HG02642 (cell line): ENCODE data around the gene N4BP3.
"Not testable (repeated sequence)": the region's sequence is repeated elsewhere in the genome, so short reads cannot be mapped to it uniquely, and the experiment has no call there.

Source experiments
- ATAC-seq: cut with Tn5 transposase; IDR thresholded peaks from one replicate; pipeline ENCODE4 v1.9.1; 2021; ENCODE audit warnings: mild to moderate bottlenecking; ENCODE audit not compliant: unreplicated experiment, poor library complexity

The N4BP3 gene

GRCh38 chr5:178113141-178113787 is at the start of gene N4BP3:
Gene N4BP3, plus strand, starts transcription at chr5:178113532. Its CDS starts 6,052 bp downstream, at chr5:178119584.
- peak; percentile 66 for ATAC-seq

- no peak for ATAC-seq
Measured at GRCh38 chr5:178067755-178068154, 45.6 kb upstream of the N4BP3 start.

- ATAC-seq, result no peak
Measured at GRCh38 chr5:178068293-178068692, 45.0 kb upstream of the N4BP3 start.

- ATAC-seq, result no peak
Measured at GRCh38 chr5:178069909-178070308, 43.4 kb upstream of the N4BP3 start.

- ATAC-seq, result no peak
Measured at GRCh38 chr5:178071108-178071507, 42.2 kb upstream of the N4BP3 start.

GRCh38 chr5:178072749-178073148 is 40.6 kb upstream of the N4BP3 start:
- ATAC-seq, result no peak

GRCh38 chr5:178074266-178074952 is 38.9 kb upstream of the N4BP3 start:
- ATAC-seq, result no peak

- ATAC-seq, result not testable (repeated sequence)
Measured at GRCh38 chr5:178076965-178077364, 36.4 kb upstream of the N4BP3 start.

- no peak for ATAC-seq
Measured at GRCh38 chr5:178077751-178078150, 35.6 kb upstream of the N4BP3 start.

- ATAC-seq, result no peak
Measured at GRCh38 chr5:178078197-178079010, 34.9 kb upstream of the N4BP3 start.

GRCh38 chr5:178080056-178080455 is 33.3 kb upstream of the N4BP3 start:
- ATAC-seq, result no peak

GRCh38 chr5:178080618-178081410 is 32.5 kb upstream of the N4BP3 start:
- no peak for ATAC-seq

- no peak for ATAC-seq
Measured at GRCh38 chr5:178081571-178082243, 31.6 kb upstream of the N4BP3 start.

- ATAC-seq, result no peak
Measured at GRCh38 chr5:178083922-178084321, 29.4 kb upstream of the N4BP3 start.

GRCh38 chr5:178085316-178085715 is 28.0 kb upstream of the N4BP3 start:
- no peak for ATAC-seq

- no peak for ATAC-seq
Measured at GRCh38 chr5:178086266-178086665, 27.1 kb upstream of the N4BP3 start.

GRCh38 chr5:178087199-178087598 is 26.1 kb upstream of the N4BP3 start:
- not testable (repeated sequence) for ATAC-seq

GRCh38 chr5:178090856-178091255 is 22.5 kb upstream of the N4BP3 start:
- no peak for ATAC-seq

- ATAC-seq, result no peak
Measured at GRCh38 chr5:178093134-178093533, 20.2 kb upstream of the N4BP3 start.

GRCh38 chr5:178094345-178094744 is 19.0 kb upstream of the N4BP3 start:
- ATAC-seq, result no peak
